Skeletal muscle tissue (tissue), 4 donors: ENCODE measurements around the gene EIF4G1. TPM values are rescaled to one million over a fixed set of nuclear protein-coding genes. Genes with fewer than 3 reads are reported as not detected.

Experiments used
- H3K27ac ChIP-seq: one replicate; pipeline ENCODE4 v1.7.0; 2013; ENCODE audit warnings: mild to moderate bottlenecking, low read depth, low read length, inconsistent platforms
- H3K27me3 ChIP-seq, 3 donors: one replicate each; pipeline ENCODE4 v1.7.0; 2013; ENCODE audit warnings: low read length in 3 of 3; ENCODE audit not compliant: control insufficient read depth in 3 of 3, insufficient read depth in 3 of 3
- H3K36me3 ChIP-seq, 3 donors: one replicate each; pipeline ENCODE4 v1.7.0; 2013; ENCODE audit warnings: low read length in 3 of 3; ENCODE audit not compliant: control insufficient read depth in 3 of 3, insufficient read depth in 3 of 3
- H3K4me1 ChIP-seq, 3 donors: one replicate each; pipeline ENCODE4 v1.7.0; 2013; ENCODE audit warnings: low read length in 3 of 3, mild to moderate bottlenecking in 3 of 3; ENCODE audit not compliant: control insufficient read depth in 3 of 3, insufficient read depth in 3 of 3
- H3K4me3 ChIP-seq, 3 donors: one replicate each; pipeline ENCODE4 v1.7.0; 2013; ENCODE audit warnings: low read length in 3 of 3
- H3K9ac ChIP-seq, 3 donors: one replicate each; pipeline ENCODE4 v1.7.0; 2013; ENCODE audit warnings: low read length in 3 of 3, mild to moderate bottlenecking in 3 of 3, moderate library complexity in 2 of 3, low read depth in 1 of 3
- H3K9me3 ChIP-seq, 3 donors: one replicate each; pipeline ENCODE4 v1.7.0; 2013; ENCODE audit warnings: low read length in 3 of 3; ENCODE audit not compliant: control insufficient read depth in 3 of 3
- total RNA-seq: library from RNA; depleted of rRNA; stranded (reverse); fragments of >200 nt; gene quantifications from one replicate; pipeline ENCODE4 v1.2.3, GENCODE V29; 2014
- donor health status: Osteomylitis.

Gene EIF4G1
- total RNA-seq, 1 donor from 2014 or later, result 162 TPM

GRCh38 chr3:184375747-184376461 is 61.5 kb downstream of the EIF4G1 start:
- Histone ChIP-seq H3K27ac (no peak overlapping the region), H3K27me3 (peaks cover 0 to 16% (median 4%) of the 10 kb centered on the region in 3 donors), H3K9me3 (no peaks in the 10 kb centered on the region), H3K9ac (peak overlapping the region in 1 of 3 donors; percentile 25), H3K4me1 (peaks cover 36 to 47% (median 44%) of the 10 kb centered on the region in 3 donors), H3K4me3 (no peak overlapping the region), H3K36me3 (peaks cover 3 to 11% (median 7%) of the 10 kb centered on the region in 3 donors)

DNA sequence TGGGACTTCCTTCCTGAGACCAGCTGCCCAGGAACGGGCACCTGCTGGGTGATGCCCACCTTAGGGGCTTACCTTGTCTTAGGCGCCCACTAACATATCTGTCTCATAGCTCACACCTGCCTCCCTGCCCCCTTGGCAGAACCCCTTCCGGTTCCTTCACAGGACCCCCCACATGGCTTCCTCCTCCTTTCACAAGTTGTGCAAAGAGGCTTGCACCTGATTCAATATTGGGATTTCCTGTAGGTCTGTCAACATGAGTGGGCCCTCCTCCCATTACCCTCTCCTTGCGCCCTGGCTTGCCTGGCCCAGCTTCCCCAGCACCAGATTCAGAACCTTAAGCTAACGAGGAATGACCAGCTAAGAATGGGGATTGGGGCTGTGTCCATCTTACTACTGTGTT is 63.0 kb downstream of the EIF4G1 start:
- Histone ChIP-seq H3K27me3 (peaks cover 0 to 19% (median 9%) of the 10 kb centered on the region in 3 donors), H3K4me3 (peak overlapping the region; percentile 46 to 66 (median 61)), H3K27ac (peak overlapping the region; percentile 88), H3K9me3 (no peaks in the 10 kb centered on the region), H3K9ac (peak overlapping the region; percentile 68 to 84 (median 77)), H3K36me3 (peaks cover 3 to 16% (median 7%) of the 10 kb centered on the region in 3 donors), H3K4me1 (peaks cover 40 to 49% (median 48%) of the 10 kb centered on the region in 3 donors)

DNA sequence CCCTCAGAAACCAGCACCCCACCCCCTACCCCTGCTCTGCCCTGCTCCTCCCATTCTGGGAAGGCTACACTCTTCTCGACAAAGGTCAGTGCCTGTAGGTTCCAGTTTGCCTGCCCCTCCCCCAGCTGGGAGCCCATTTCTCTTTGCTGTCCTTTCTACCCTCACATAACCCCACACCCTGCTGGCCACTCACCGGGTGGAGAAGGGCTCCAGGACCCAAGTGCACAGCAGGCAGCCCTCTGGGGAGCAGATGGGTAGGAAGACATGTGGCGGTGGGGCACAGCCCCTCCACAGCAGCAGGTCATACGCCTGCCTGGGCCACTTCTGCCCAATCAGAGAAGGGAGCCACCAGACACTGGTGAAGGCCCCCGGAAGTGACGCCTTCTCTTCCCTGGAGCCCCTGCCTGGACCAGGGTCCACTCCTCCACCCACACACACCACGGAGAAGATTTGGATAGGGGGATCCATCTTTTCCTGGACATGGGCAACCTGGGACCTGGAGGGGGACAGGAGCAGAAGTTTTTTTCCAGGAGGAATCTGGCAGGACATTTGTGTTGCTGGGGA is 63.6 kb downstream of the EIF4G1 start, which contains the start of gene THPO:
TSS of gene THPO (minus strand) at position 326 of the 564 bp plus-strand sequence. CDS start 1,948 bp downstream, outside the sequence.
- H3K27ac ChIP-seq, result peak within 1 kb of the TSS; percentile 88
- H3K4me3 ChIP-seq, result peak within 1 kb of the TSS; percentile 46 to 66 (median 61)
- no peaks in the 10 kb centered on the region for H3K9me3 ChIP-seq
- peaks cover 1 to 19% (median 7%) of the 10 kb centered on the region in 3 donors for H3K36me3 ChIP-seq
- H3K27me3 ChIP-seq, result peaks cover 0 to 19% (median 9%) of the 10 kb centered on the region in 3 donors
- H3K9ac ChIP-seq, result peak within 1 kb of the TSS; percentile 68 to 84 (median 77)
- peaks cover 38 to 47% (median 43%) of the 10 kb centered on the region in 3 donors for H3K4me1 ChIP-seq

DNA sequence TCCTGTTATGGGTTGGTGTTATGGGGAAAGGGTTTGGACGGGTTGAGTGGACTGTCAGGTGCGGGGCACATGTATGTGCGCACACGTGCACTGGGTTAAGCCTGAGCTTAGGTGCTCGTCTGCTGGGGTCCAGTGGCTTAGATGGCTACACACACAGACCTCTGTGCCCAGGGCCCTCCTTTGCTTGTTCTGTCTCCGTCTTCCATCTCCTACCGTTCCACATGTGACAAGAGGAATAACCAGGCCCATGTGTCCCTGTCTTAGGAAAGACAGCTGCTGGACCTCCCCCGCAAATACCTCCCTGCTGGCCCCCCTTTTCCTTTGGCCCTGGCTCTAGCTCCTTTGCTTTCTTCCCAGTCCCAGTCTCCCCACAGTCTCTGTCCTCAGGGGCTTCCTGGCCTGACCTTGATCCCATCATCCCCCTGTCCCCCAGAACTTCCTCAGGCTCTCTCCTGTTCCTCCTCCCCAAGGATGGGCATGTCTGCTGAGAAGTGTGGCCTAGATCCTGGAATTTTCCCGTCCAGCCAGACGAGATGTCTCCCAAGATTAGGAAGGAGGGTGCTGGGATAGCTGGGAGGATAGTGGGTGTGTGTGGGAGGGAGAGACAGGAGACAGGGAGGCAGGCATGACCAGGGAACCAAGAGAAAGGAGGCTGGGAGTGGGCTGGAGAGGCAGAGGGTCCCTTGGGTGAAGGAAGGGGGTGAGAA is 64.4 kb downstream of the EIF4G1 start:
- peaks cover 3 to 17% (median 7%) of the 10 kb centered on the region in 3 donors for H3K36me3 ChIP-seq
- peaks cover 35 to 42% (median 40%) of the 10 kb centered on the region in 3 donors for H3K4me1 ChIP-seq
- H3K4me3 ChIP-seq, result peak overlapping the region; percentile 46 to 66 (median 61)
- H3K27me3 ChIP-seq, result peaks cover 0 to 19% (median 9%) of the 10 kb centered on the region in 3 donors
- H3K9ac ChIP-seq, result peak overlapping the region; percentile 68 to 84 (median 77)
- H3K9me3 ChIP-seq, result no peaks in the 10 kb centered on the region
- peak overlapping the region; percentile 88 for H3K27ac ChIP-seq

DNA sequence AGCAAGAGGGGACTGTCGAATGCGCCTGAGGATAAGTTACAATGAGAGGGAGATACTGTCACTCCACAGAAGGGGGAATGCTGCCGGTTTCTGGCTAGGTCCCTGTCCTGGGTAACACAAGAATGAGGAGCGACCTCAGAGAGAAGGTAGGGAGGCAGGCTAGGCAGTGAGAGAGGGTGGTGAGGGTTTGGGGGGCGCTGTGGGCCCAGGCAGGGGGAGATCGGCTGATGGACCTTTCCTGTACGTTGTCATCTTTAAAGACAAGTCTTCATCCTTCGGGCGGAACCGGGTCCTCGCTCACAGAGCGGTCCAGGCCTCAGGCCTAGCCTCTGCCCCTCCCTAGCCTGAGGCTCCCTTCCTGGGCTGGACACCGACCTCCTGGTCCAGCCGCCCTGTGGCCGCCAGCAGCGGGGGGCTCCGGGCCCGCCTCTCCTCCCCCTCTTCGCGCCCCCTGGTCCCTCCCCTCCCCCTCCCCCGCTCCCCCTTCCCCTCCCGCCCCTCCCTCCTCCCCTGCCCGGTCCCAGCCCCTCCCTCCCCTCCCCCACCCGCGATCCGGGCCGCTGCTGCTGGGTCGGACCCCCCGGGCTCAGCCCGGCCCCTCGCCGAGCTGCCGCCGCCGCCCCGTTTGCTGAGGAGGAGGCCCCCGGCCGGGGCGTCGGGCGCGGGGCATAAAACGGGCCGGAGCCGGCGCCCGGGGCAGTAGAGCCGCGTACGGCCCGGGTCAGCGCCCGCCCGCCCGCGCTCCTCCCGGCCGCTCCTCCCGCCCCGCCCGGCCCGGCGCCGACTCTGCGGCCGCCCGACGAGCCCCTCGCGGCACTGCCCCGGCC is 65.2 kb downstream of the EIF4G1 start, which contains the start of gene CHRD:
TSS of gene CHRD (plus strand) at position 697 of the 827 bp plus-strand sequence. CDS start 265 bp downstream, outside the sequence.
- peak within 1 kb of the TSS; percentile 88 for H3K27ac ChIP-seq
- no peaks in the 10 kb centered on the region for H3K9me3 ChIP-seq
- H3K9ac ChIP-seq, result peak within 1 kb of the TSS; percentile 69 to 84 (median 77)
- H3K27me3 ChIP-seq, result peaks cover 0 to 19% (median 9%) of the 10 kb centered on the region in 3 donors
- H3K4me3 ChIP-seq, result peak within 1 kb of the TSS; percentile 61 to 73 (median 69)
- peaks cover 35 to 42% (median 40%) of the 10 kb centered on the region in 3 donors for H3K4me1 ChIP-seq
- peaks cover 3 to 17% (median 7%) of the 10 kb centered on the region in 3 donors for H3K36me3 ChIP-seq

- H3K9ac ChIP-seq, result peak overlapping the region; percentile 69 to 73 (median 72)
Measured at GRCh38 chr3:184380185-184380626, 65.8 kb downstream of the EIF4G1 start.

DNA sequence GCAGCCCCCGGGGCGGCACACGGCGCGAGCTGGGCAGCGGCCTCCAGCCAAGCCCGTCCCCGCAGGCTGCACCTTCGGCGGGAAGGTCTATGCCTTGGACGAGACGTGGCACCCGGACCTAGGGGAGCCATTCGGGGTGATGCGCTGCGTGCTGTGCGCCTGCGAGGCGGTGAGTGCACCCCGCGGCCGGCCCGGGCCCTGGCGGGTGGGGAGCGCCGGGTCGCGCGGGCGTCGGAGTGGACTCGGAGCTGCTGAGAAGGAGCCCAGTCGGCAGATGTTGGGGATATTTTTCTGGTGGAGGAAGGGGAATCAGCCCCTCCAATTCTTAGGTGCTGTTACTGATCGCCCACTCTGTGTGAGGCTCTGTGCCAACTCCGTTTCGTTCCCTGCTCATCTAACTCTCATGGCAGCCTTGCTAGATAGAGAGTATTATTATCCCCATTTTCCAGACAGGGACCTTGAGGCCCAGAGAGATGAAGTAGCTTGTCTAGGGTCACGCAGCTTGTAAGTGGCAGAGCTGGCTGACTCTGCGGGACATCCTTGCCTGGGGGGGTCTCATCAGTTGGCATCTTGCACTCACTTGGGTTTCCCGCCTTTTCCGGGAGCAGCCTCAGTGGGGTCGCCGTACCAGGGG is 66.3 kb downstream of the EIF4G1 start:
- H3K27me3 ChIP-seq, result peaks cover 0 to 19% (median 9%) of the 10 kb centered on the region in 3 donors
- no peaks in the 10 kb centered on the region for H3K9me3 ChIP-seq
- peaks cover 35 to 42% (median 40%) of the 10 kb centered on the region in 3 donors for H3K4me1 ChIP-seq
- peaks cover 0 to 10% (median 3%) of the 10 kb centered on the region in 3 donors for H3K36me3 ChIP-seq
- peak overlapping the region; percentile 61 to 73 (median 69) for H3K4me3 ChIP-seq
- no peak overlapping the region for H3K27ac ChIP-seq
- H3K9ac ChIP-seq, result peak overlapping the region; percentile 69 to 73 (median 72)

More at GRCh38 chr3:184380185-184380626, 65.8 kb downstream of the EIF4G1 start:
- Histone ChIP-seq H3K27me3 (peaks cover 0 to 19% (median 9%) of the 10 kb centered on the region in 3 donors), H3K4me1 (peaks cover 35 to 42% (median 40%) of the 10 kb centered on the region in 3 donors), H3K36me3 (peaks cover 3 to 15% (median 5%) of the 10 kb centered on the region in 3 donors), H3K27ac (no peak overlapping the region), H3K9me3 (no peaks in the 10 kb centered on the region), H3K4me3 (peak overlapping the region in 2 of 3 donors; percentile 69 to 73)

DNA sequence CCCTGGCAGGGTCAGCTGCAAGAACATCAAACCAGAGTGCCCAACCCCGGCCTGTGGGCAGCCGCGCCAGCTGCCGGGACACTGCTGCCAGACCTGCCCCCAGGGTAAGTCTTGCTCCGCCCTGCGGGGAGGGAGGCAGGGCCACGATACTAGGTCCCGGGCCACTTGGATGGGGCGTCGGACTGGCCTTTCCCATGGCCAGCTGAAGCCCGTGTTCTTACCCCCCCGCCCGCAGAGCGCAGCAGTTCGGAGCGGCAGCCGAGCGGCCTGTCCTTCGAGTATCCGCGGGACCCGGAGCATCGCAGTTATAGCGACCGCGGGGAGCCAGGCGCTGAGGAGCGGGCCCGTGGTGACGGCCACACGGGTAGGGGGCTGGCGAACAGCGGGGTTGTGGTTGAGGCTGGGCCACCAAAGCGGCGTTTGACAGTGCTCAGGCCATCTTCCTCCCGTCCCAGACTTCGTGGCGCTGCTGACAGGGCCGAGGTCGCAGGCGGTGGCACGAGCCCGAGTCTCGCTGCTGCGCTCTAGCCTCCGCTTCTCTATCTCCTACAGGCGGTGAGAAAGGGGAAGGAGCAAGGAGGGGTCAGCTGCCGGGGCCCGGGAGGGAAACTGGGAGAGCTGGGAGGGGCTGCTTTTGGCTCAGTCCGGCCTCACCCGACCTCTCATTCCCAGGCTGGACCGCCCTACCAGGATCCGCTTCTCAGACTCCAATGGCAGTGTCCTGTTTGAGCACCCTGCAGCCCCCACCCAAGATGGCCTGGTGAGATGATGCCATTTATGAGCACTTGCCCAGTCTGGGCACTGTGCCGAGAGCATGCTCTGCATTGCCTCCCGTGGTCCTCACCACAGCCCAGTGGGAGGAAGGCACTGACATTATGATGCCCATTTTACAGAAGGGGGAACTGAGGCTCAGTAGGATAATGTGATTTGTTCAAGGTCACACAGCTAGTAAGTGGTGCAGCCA is 67.1 kb downstream of the EIF4G1 start:
- peaks cover 0 to 9% (median 3%) of the 10 kb centered on the region in 3 donors for H3K36me3 ChIP-seq
- H3K27ac ChIP-seq, result no peak overlapping the region
- no peaks in the 10 kb centered on the region for H3K9me3 ChIP-seq
- peaks cover 35 to 42% (median 40%) of the 10 kb centered on the region in 3 donors for H3K4me1 ChIP-seq
- peak overlapping the region; percentile 61 to 73 (median 69) for H3K4me3 ChIP-seq
- peak overlapping the region in 2 of 3 donors; percentile 69 to 73 for H3K9ac ChIP-seq
- peaks cover 0 to 14% (median 9%) of the 10 kb centered on the region in 3 donors for H3K27me3 ChIP-seq
